ENCODE data around the gene NFATC4. TPM values are rescaled to one million over a fixed set of nuclear protein-coding genes. Genes with fewer than 3 reads are reported as not detected.

NFATC4 gene
- polyA plus RNA-seq, 2 donors, result 20.9 to 25.6 TPM

DNA sequence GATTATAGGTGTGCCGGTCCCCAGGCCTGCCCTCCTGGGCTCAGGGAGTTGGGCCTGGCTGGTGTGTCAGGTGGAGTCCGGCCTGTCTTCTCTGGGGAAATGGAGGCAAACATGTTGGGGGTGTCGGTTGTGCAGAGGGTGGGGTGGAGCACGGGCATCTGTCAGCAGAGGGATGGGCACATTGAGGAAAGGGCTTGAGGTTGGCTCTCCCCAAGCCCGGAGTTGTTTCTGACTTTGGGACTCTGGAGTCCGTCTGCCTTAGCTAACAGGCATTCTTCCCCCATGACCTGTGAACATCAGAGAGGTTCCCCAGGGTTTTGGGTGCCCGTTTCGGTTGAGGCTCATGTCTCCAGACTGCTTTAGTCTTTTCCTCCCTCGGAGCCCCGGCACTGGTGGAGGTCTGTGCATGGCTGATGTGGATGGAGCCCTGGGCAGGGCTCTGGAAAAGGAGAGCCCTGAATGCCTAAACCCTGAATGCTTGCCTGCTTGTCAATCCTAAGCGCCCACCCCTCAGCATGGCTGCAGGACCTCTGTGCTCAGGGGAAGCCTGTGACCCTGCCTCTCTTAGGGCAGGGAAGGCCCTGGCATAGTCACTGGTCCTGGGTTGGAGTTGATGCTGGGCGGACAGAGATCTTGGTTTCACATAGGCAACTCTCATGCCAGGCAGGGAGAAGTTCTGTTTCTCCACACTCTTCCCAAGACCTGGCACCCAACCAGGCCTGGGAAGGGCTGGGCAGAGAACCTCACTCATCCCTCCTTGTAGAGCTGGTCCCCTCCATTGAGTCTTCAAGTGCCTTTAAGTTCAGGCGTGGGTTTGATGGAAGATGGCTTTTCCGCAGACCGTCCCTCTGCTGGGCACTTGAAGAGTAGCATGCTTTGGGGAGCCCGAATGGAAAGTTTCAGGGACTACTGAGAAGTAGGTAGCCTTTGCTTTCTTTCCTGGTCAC is 43.7 kb downstream of the NFATC4 start:
- Histone ChIP-seq H3K9me3 (ENCODE audit: control insufficient read depth in 2 of 2, insufficient read depth in 1 of 2, low read depth in 1 of 2, low read length in 1 of 2) (no peaks in the 10 kb centered on the region), H3K36me3 (ENCODE audit: control insufficient read depth in 2 of 2, insufficient read depth in 2 of 2, low read length in 1 of 2) (peaks cover 4 to 42% of the 10 kb centered on the region in 2 donors), H3K4me3 (ENCODE audit: low read depth in 1 of 2, low read length in 2 of 2) (no peak overlapping the region), H3K27me3 (ENCODE audit: control insufficient read depth in 1 of 2, insufficient read depth in 2 of 2, low read length in 2 of 2) (no peaks in the 10 kb centered on the region), H3K27ac (ENCODE audit: low read depth in 2 of 2, low read length in 1 of 2) (no peak overlapping the region), H3K4me1 (ENCODE audit: control insufficient read depth in 2 of 2, insufficient read depth in 2 of 2, low read length in 1 of 2) (no peaks in the 10 kb centered on the region)
- 67 to 71% methylated on average over 16 of the region's 16 CpGs for WGBS, 2 donors

GRCh38 chr14:24414077-24414476 is 46.1 kb downstream of the NFATC4 start:
- no peak overlapping the region for H3K4me3 ChIP-seq (ENCODE audit: low read depth in 1 of 2, low read length in 2 of 2)
- H3K36me3 ChIP-seq (ENCODE audit: control insufficient read depth in 2 of 2, insufficient read depth in 2 of 2, low read length in 1 of 2), result peaks cover 0 to 30% of the 10 kb centered on the region in 2 donors
- 96 to 100% methylated on average over 1 of the region's 1 CpG for WGBS, 2 donors

GRCh38 chr14:24414732-24415420 is 46.9 kb downstream of the NFATC4 start:
- Histone ChIP-seq H3K36me3 (ENCODE audit: control insufficient read depth in 2 of 2, insufficient read depth in 2 of 2, low read length in 1 of 2) (peaks cover 0 to 30% of the 10 kb centered on the region in 2 donors), H3K9me3 (ENCODE audit: control insufficient read depth in 2 of 2, insufficient read depth in 1 of 2, low read depth in 1 of 2, low read length in 1 of 2) (no peaks in the 10 kb centered on the region), H3K4me1 (ENCODE audit: control insufficient read depth in 2 of 2, insufficient read depth in 2 of 2, low read length in 1 of 2) (peaks cover 2 to 6% of the 10 kb centered on the region in 2 donors), H3K27ac (ENCODE audit: low read depth in 2 of 2, low read length in 1 of 2) (no peak overlapping the region), H3K4me3 (ENCODE audit: low read depth in 1 of 2, low read length in 2 of 2) (no peak overlapping the region), H3K27me3 (ENCODE audit: control insufficient read depth in 1 of 2, insufficient read depth in 2 of 2, low read length in 2 of 2) (no peaks in the 10 kb centered on the region)
- 89 to 94% methylated on average over 14 to 15 of the region's 15 CpGs for WGBS, 2 donors

More at GRCh38 chr14:24414077-24414476, 46.1 kb downstream of the NFATC4 start:
- Histone ChIP-seq H3K27me3 (ENCODE audit: control insufficient read depth in 1 of 2, insufficient read depth in 2 of 2, low read length in 2 of 2) (no peaks in the 10 kb centered on the region), H3K9me3 (ENCODE audit: control insufficient read depth in 2 of 2, insufficient read depth in 1 of 2, low read depth in 1 of 2, low read length in 1 of 2) (no peaks in the 10 kb centered on the region), H3K27ac (ENCODE audit: low read depth in 2 of 2, low read length in 1 of 2) (no peak overlapping the region), H3K4me1 (ENCODE audit: control insufficient read depth in 2 of 2, insufficient read depth in 2 of 2, low read length in 1 of 2) (peaks cover 2 to 6% of the 10 kb centered on the region in 2 donors)

- H3K9me3 ChIP-seq (ENCODE audit: control insufficient read depth in 2 of 2, insufficient read depth in 1 of 2, low read depth in 1 of 2, low read length in 1 of 2), result no peaks in the 10 kb centered on the region
- H3K27me3 ChIP-seq (ENCODE audit: control insufficient read depth in 1 of 2, insufficient read depth in 2 of 2, low read length in 2 of 2), result no peaks in the 10 kb centered on the region
- H3K4me3 ChIP-seq (ENCODE audit: low read depth in 1 of 2, low read length in 2 of 2), result no peak overlapping the region
- H3K27ac ChIP-seq (ENCODE audit: low read depth in 2 of 2, low read length in 1 of 2), result no peak overlapping the region
- WGBS, 2 donors, result 87 to 88% methylated on average over 25 of the region's 25 CpGs
- H3K4me1 ChIP-seq (ENCODE audit: control insufficient read depth in 2 of 2, insufficient read depth in 2 of 2, low read length in 1 of 2), result peaks cover 2 to 6% of the 10 kb centered on the region in 2 donors
- H3K36me3 ChIP-seq (ENCODE audit: control insufficient read depth in 2 of 2, insufficient read depth in 2 of 2, low read length in 1 of 2), result peaks cover 0 to 29% of the 10 kb centered on the region in 2 donors
Measured at GRCh38 chr14:24415421-24416253, 47.7 kb downstream of the NFATC4 start.

GRCh38 chr14:24416254-24416931 is 48.4 kb downstream of the NFATC4 start:
- WGBS, 2 donors, result 78 to 82% methylated on average over 19 of the region's 19 CpGs
- no peaks in the 10 kb centered on the region for H3K9me3 ChIP-seq (ENCODE audit: control insufficient read depth in 2 of 2, insufficient read depth in 1 of 2, low read depth in 1 of 2, low read length in 1 of 2)
- no peaks in the 10 kb centered on the region for H3K27me3 ChIP-seq (ENCODE audit: control insufficient read depth in 1 of 2, insufficient read depth in 2 of 2, low read length in 2 of 2)
- H3K4me1 ChIP-seq (ENCODE audit: control insufficient read depth in 2 of 2, insufficient read depth in 2 of 2, low read length in 1 of 2), result peaks cover 2 to 6% of the 10 kb centered on the region in 2 donors
- no peak overlapping the region for H3K27ac ChIP-seq (ENCODE audit: low read depth in 2 of 2, low read length in 1 of 2)
- H3K36me3 ChIP-seq (ENCODE audit: control insufficient read depth in 2 of 2, insufficient read depth in 2 of 2, low read length in 1 of 2), result peaks cover 0 to 23% of the 10 kb centered on the region in 2 donors
- H3K4me3 ChIP-seq (ENCODE audit: low read depth in 1 of 2, low read length in 2 of 2), result no peak overlapping the region

DNA sequence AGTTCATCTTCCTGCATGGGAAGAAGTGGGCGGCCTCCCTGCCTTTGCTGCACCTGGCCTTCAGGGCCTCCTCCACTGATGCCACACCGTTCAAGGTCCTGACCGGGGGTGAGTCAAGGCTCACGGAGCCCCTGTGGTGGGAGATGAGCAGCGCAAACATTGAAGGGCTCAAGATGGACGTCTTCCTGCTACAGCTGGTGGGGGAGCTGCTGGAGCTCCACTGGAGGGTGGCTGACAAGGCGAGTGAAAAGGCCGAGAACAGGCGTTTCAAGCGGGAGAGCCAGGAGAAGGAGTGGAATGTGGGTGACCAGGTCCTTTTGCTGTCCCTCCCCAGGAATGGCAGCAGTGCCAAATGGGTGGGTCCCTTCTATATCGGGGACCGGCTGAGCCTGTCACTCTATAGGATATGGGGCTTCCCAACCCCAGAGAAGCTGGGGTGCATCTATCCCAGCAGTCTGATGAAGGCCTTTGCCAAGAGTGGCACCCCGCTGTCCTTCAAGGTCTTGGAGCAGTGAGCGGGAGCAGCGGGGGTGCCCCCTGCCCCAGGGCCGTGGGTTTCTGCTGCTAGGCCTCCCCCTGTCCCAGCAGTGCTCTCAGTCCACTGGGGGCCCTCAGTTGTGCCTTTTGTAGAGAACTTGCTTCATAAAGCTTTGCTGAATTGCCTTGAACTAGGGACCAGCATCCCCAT is 49.1 kb downstream of the NFATC4 start:
- no peaks in the 10 kb centered on the region for H3K27me3 ChIP-seq (ENCODE audit: control insufficient read depth in 1 of 2, insufficient read depth in 2 of 2, low read length in 2 of 2)
- peaks cover 2 to 6% of the 10 kb centered on the region in 2 donors for H3K4me1 ChIP-seq (ENCODE audit: control insufficient read depth in 2 of 2, insufficient read depth in 2 of 2, low read length in 1 of 2)
- H3K36me3 ChIP-seq (ENCODE audit: control insufficient read depth in 2 of 2, insufficient read depth in 2 of 2, low read length in 1 of 2), result peaks cover 0 to 23% of the 10 kb centered on the region in 2 donors
- no peaks in the 10 kb centered on the region for H3K9me3 ChIP-seq (ENCODE audit: control insufficient read depth in 2 of 2, insufficient read depth in 1 of 2, low read depth in 1 of 2, low read length in 1 of 2)
- WGBS, 2 donors, result 80 to 81% methylated on average over 16 of the region's 16 CpGs
- no peak overlapping the region for H3K27ac ChIP-seq (ENCODE audit: low read depth in 2 of 2, low read length in 1 of 2)
- no peak overlapping the region for H3K4me3 ChIP-seq (ENCODE audit: low read depth in 1 of 2, low read length in 2 of 2)

DNA sequence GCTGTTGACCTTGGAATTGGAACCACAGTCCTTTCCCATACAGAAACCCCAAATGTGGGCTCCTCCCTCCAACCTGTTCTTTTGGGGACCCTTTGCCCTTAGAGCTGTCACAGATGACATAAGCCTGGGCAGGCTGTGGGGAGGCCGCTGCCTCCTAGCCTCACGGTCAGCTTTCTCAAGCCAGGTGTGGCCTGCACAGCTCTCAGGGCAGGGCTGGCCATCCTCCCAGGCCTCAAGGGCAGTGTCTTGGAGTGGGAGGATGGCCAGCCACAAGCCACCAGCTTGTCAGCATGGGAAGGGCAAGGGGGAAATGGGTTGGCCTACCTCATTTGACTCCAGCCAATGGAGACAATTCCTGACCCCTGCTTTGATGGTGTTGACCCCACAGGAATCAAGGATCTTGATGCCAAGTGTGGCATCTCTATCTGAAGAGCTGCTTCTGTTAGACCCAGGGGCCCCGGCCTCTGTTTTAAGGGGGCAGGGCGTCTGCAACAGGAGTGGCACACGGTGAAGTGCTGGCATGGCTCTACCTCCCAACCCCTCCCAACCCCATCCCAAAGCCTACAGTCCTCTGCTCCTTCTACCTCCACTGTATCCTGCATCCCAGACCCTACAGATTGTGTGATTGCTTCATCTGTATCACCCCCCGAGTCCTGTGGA is 50.0 kb downstream of the NFATC4 start:
- no peak overlapping the region for H3K4me3 ChIP-seq (ENCODE audit: low read depth in 1 of 2, low read length in 2 of 2)
- H3K9me3 ChIP-seq (ENCODE audit: control insufficient read depth in 2 of 2, insufficient read depth in 1 of 2, low read depth in 1 of 2, low read length in 1 of 2), result no peaks in the 10 kb centered on the region
- peaks cover 2 to 6% of the 10 kb centered on the region in 2 donors for H3K4me1 ChIP-seq (ENCODE audit: control insufficient read depth in 2 of 2, insufficient read depth in 2 of 2, low read length in 1 of 2)
- peak overlapping the region in 1 of 2 donors; percentile 48 for H3K27ac ChIP-seq (ENCODE audit: low read depth in 2 of 2, low read length in 1 of 2)
- no peaks in the 10 kb centered on the region for H3K27me3 ChIP-seq (ENCODE audit: control insufficient read depth in 1 of 2, insufficient read depth in 2 of 2, low read length in 2 of 2)
- H3K36me3 ChIP-seq (ENCODE audit: control insufficient read depth in 2 of 2, insufficient read depth in 2 of 2, low read length in 1 of 2), result peaks cover 0 to 19% of the 10 kb centered on the region in 2 donors
- WGBS, 2 donors, result 66 to 70% methylated on average over 6 of the region's 6 CpGs

GRCh38 chr14:24418492-24418873 is 50.5 kb downstream of the NFATC4 start:
- Histone ChIP-seq H3K4me3 (ENCODE audit: low read depth in 1 of 2, low read length in 2 of 2) (no peak overlapping the region), H3K4me1 (ENCODE audit: control insufficient read depth in 2 of 2, insufficient read depth in 2 of 2, low read length in 1 of 2) (peaks cover 2 to 6% of the 10 kb centered on the region in 2 donors), H3K9me3 (ENCODE audit: control insufficient read depth in 2 of 2, insufficient read depth in 1 of 2, low read depth in 1 of 2, low read length in 1 of 2) (no peaks in the 10 kb centered on the region), H3K36me3 (ENCODE audit: control insufficient read depth in 2 of 2, insufficient read depth in 2 of 2, low read length in 1 of 2) (peaks cover 0 to 17% of the 10 kb centered on the region in 2 donors), H3K27me3 (ENCODE audit: control insufficient read depth in 1 of 2, insufficient read depth in 2 of 2, low read length in 2 of 2) (no peaks in the 10 kb centered on the region), H3K27ac (ENCODE audit: low read depth in 2 of 2, low read length in 1 of 2) (peak overlapping the region in 1 of 2 donors; percentile 48)
- 33 to 37% methylated on average over 6 of the region's 6 CpGs for WGBS, 2 donors

Data from esophagus (tissue), 2 donors.